NB4 (cell line): Measurements from ENCODE around the gene ALDH1L2.

Experiments
- CTCF ChIP-seq: IDR thresholded peaks from one replicate; pipeline ENCODE4 v1.5.1; 2012; ENCODE audit warnings: low read depth, low read length
- MYC ChIP-seq: IDR thresholded peaks from 2 replicates; pipeline ENCODE4 v1.6.1; 2011; ENCODE audit warnings: low read depth, low read length

- no peak for TF ChIP-seq CTCF
- no peak for TF ChIP-seq MYC
Measured at GRCh38 chr12:104994336-104994735, 89.9 kb downstream of the ALDH1L2 start.
